ENCODE measurements around the gene NPLOC4. TPM values are rescaled to one million over a fixed set of nuclear protein-coding genes. Genes with fewer than 3 reads are reported as not detected.
A peak's percentile ranks its signal among the peaks of the same experiment; 100 is the strongest.

NPLOC4 gene
- total RNA-seq, 6 donors from 2014 or later = 59.9 to 373 (median 87.4) TPM

GRCh38 chr17:81603846-81604610 lies 32.9 kb downstream of the NPLOC4 start:
- no peak for TF ChIP-seq POLR2AphosphoS5 (IDR thresholded peaks at IDR 0.05)
- TF ChIP-seq, protein P1, sequence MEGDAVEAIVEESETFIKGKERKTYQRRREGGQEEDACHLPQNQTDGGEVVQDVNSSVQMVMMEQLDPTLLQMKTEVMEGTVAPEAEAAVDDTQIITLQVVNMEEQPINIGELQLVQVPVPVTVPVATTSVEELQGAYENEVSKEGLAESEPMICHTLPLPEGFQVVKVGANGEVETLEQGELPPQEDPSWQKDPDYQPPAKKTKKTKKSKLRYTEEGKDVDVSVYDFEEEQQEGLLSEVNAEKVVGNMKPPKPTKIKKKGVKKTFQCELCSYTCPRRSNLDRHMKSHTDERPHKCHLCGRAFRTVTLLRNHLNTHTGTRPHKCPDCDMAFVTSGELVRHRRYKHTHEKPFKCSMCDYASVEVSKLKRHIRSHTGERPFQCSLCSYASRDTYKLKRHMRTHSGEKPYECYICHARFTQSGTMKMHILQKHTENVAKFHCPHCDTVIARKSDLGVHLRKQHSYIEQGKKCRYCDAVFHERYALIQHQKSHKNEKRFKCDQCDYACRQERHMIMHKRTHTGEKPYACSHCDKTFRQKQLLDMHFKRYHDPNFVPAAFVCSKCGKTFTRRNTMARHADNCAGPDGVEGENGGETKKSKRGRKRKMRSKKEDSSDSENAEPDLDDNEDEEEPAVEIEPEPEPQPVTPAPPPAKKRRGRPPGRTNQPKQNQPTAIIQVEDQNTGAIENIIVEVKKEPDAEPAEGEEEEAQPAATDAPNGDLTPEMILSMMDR (IDR thresholded peaks at IDR 0.05) = no peak
- TF ChIP-seq EP300 (IDR thresholded peaks at IDR 0.05) = no peak
- TF ChIP-seq POLR2A (IDR thresholded peaks at IDR 0.05) = no peak
- H3K36me3 ChIP-seq = peaks cover 21 to 94% (median 63%) of the 10 kb centered on the region in 4 donors
- H3K9me3 ChIP-seq = no peaks in the 10 kb centered on the region
- no peak overlapping the region for H3K27ac ChIP-seq
- no peak for ATAC-seq (ENCODE audit: low FRiP score in 2 of 2)
- DNase-seq = no peak
- H3K4me1 ChIP-seq = peaks cover 0 to 12% (median 8%) of the 10 kb centered on the region in 4 donors
- WGBS, 2 donors = 90 to 98% methylated on average over 11 of the region's 11 CpGs
- H3K4me3 ChIP-seq = no peak overlapping the region
- no peaks in the 10 kb centered on the region for H3K27me3 ChIP-seq

DNA sequence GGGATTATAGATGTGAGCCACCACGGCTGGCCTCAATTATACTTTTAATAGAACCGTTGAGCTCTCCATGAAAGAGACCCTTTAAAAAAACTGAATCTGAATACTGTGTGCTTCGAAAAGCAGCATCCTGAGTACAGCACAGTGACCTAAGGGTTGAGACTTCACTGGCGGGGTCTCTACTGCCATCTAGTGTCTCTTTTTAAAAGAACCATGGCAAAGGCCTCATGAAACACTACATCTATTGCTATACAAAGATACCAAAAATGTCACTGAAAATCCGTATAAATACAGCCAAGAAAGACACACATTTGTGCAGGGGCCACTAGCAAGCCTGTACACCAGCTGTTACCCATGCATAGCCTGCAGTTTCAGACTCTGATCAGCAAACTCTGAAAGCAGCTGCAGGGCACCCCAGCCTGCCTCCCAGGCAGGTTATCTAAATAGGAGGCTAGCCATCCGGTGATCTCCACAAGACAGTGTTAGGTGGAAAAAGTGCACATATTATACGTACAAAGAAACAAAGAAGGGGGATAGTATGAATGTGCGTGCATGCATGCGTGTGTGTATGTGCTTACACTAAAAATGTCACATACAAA lies 35.3 kb downstream of the NPLOC4 start:
- Histone ChIP-seq H3K4me3 (no peak overlapping the region), H3K27me3 (no peaks in the 10 kb centered on the region), H3K36me3 (peaks cover 13 to 94% (median 57%) of the 10 kb centered on the region in 4 donors), H3K9me3 (no peaks in the 10 kb centered on the region), H3K27ac (no peak overlapping the region), H3K4me1 (peaks cover 0 to 12% (median 8%) of the 10 kb centered on the region in 4 donors)
- DNase-seq = peak in 1 of 2 donors; percentile 28
- TF ChIP-seq POLR2A (IDR thresholded peaks at IDR 0.05) (no peak), POLR2AphosphoS5 (IDR thresholded peaks at IDR 0.05) (no peak), EP300 (IDR thresholded peaks at IDR 0.05) (no peak)
- TF ChIP-seq, protein P1 (IDR thresholded peaks at IDR 0.05) = peak in 5 of 6 experiments; percentile 56 to 73 (median 61)
- WGBS, 2 donors = 39 to 44% methylated on average over 9 of the region's 9 CpGs
- ATAC-seq (ENCODE audit: low FRiP score in 2 of 2) = peak; percentile 86 to 91

DNA sequence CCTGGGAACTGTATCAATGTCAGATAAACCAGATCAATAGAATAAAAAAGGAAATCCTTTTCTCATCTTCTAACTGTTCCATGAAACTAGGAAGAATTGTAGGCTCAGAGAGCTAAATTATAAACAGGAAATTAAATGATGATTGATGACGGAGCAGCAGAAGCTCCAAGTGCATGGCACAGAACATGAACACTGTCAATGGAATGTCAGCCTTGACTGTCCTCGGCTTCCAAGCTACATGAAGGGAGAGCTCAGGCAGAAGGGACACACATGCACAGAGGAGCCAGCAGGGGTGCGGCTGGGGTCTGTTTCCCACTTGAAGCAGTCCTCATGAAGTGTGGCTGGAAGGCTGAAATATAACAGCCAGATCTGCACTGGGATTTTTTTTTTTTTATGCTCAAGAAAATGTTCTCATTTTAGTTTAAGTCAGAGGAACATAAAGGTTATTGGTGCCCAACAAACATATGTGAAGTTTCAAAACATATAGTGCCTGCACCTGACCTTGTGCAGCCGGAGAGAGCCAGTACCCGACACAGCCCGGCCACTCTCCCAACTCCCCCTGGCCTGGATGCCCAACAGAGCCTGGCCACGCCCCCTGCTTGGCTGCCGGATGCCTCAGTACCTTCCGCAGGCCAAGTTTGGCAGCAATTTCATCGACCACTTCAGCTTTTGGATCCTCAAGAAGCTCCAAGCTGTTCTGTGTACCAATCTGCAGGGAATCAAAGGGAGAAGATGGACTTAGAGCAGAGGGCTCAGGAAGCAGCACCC lies 37.0 kb downstream of the NPLOC4 start:
- H3K27ac ChIP-seq = no peak overlapping the region
- TF ChIP-seq, protein P1 (IDR thresholded peaks at IDR 0.05) = no peak
- no peak for TF ChIP-seq EP300 (IDR thresholded peaks at IDR 0.05)
- no peak for TF ChIP-seq POLR2AphosphoS5 (IDR thresholded peaks at IDR 0.05)
- no peak for TF ChIP-seq POLR2A (IDR thresholded peaks at IDR 0.05)
- WGBS, 2 donors = 55 to 61% methylated on average over 6 to 10 of the region's 10 CpGs
- H3K9me3 ChIP-seq = no peaks in the 10 kb centered on the region
- no peak overlapping the region for H3K4me3 ChIP-seq
- peaks cover 13 to 94% (median 55%) of the 10 kb centered on the region in 4 donors for H3K36me3 ChIP-seq
- H3K4me1 ChIP-seq = peaks cover 0 to 12% (median 8%) of the 10 kb centered on the region in 4 donors
- DNase-seq (peak in 1 of 2 donors; percentile 66), ATAC-seq (ENCODE audit: low FRiP score in 2 of 2) (no peak)
- H3K27me3 ChIP-seq = no peaks in the 10 kb centered on the region

DNA sequence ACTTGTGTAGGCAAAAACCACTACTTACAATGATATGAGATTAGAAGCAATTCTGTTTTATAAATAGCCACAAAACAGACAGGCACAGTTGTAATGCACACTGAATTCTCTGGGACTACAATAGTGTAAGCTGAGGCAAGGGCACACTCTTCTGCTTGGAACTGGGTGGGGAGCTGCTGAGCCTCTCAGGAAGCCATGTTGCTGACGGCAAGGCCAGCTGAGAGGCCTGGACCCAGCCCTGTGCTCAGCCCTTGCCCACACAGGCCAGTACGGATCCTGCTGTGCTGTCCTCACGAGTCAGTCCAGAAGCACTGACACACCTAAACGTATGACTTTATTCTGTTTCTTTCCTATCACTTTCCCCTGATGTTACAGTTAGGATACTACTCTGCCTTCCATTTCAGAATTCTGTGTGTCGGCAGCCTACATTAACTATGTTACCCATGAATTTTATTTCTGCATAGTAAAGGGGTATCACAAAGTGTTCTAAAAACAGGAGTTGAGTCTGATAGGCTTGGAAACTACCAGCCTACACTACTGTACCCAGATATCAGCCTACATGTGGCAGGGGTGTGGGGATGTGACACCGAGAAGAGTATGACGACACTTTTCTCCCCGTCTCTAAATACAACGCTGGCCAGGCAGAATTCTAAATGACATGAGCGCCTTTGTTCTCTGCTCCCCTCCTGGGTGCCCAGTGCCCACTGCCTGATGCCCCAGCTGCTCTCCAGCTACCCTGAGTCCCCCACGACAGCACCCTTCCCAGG lies 43.6 kb downstream of the NPLOC4 start:
- Histone ChIP-seq H3K27me3 (no peaks in the 10 kb centered on the region), H3K36me3 (peaks cover 29 to 100% (median 83%) of the 10 kb centered on the region in 4 donors), H3K4me1 (no peaks in the 10 kb centered on the region), H3K4me3 (no peak overlapping the region), H3K9me3 (no peaks in the 10 kb centered on the region), H3K27ac (no peak overlapping the region)
- DNase-seq = no peak
- no peak for ATAC-seq (ENCODE audit: low FRiP score in 2 of 2)
- WGBS, 2 donors = 90 to 94% methylated on average over 11 of the region's 11 CpGs
- TF ChIP-seq POLR2AphosphoS5 (IDR thresholded peaks at IDR 0.05) = no peak
- TF ChIP-seq EP300 (IDR thresholded peaks at IDR 0.05) = no peak
- TF ChIP-seq, protein P1 (IDR thresholded peaks at IDR 0.05) = no peak
- no peak for TF ChIP-seq POLR2A (IDR thresholded peaks at IDR 0.05)
